Prostate gland (tissue), 2 donors: ENCODE data around the gene MAPK1.

Experiments used
- CTCF ChIP-seq, 4 experiments: fragments of 200-600 bp in 2 of 4; fragments of 450-650 bp in 2 of 4; sonication (generic) in 2 of 4; IDR thresholded peaks; 1 replicate in 3 of 4; 2 replicates in 1 of 4; pipeline ENCODE4 v1.5.1; 2016 to 2019; ENCODE audit warnings: antibody characterized with exemption in 4 of 4, mild to moderate bottlenecking in 2 of 4, moderate library complexity in 2 of 4
- POLR2A ChIP-seq: fragments of 450-650 bp; IDR thresholded peaks from one replicate; pipeline ENCODE4 v1.6.1; 2016; ENCODE audit warnings: antibody characterized with exemption, mild to moderate bottlenecking
- POLR2AphosphoS5 ChIP-seq: sonication (generic); formaldehyde crosslinking; IDR thresholded peaks from one replicate; pipeline ENCODE4 v1.6.1; 2017; ENCODE audit warnings: antibody characterized with exemption

- no peak for TF ChIP-seq POLR2AphosphoS5
- TF ChIP-seq CTCF (IDR thresholded peaks at IDR 0.05), result no peak
- no peak for TF ChIP-seq POLR2A
Observed at GRCh38 chr22:21738081-21738480, 129.4 kb downstream of the MAPK1 start.
